Mucosa of descending colon (tissue), 3 donors: ENCODE data around the gene FLRT2. TPM values are rescaled to one million over a fixed set of nuclear protein-coding genes. Genes with fewer than 3 reads are reported as not detected.

Source experiments
- ATAC-seq: fragments of 200-7000 bp; cut with Tn5 transposase; one replicate; pipeline ENCODE4 v1.9.1; 2020; ENCODE audit warnings: mild to moderate bottlenecking, moderate library complexity
- DNase-seq, 3 donors: peaks; one replicate each; pipeline ENCODE4 v3.0.0-alpha.2; 2020
- H3K36me3 ChIP-seq: fragments of 200-600 bp; one replicate; pipeline ENCODE4 v1.8.0; 2021; ENCODE audit warnings: low read depth, mild to moderate bottlenecking
- H3K4me1 ChIP-seq: fragments of 200-600 bp; one replicate; pipeline ENCODE4 v1.8.0; 2021; ENCODE audit warnings: low read depth, mild to moderate bottlenecking
- H3K4me3 ChIP-seq: fragments of 200-600 bp; one replicate; pipeline ENCODE4 v1.8.0; 2021; ENCODE audit warnings: mild to moderate bottlenecking
- H3K9me3 ChIP-seq: fragments of 200-600 bp; one replicate; pipeline ENCODE4 v1.8.0; 2021; ENCODE audit warnings: mild to moderate bottlenecking
- CTCF ChIP-seq: fragments of 200-600 bp; IDR thresholded peaks from one replicate; pipeline ENCODE4 v1.8.0; 2022; ENCODE audit warnings: antibody characterized with exemption, mild to moderate bottlenecking
- intact Hi-C, 2 donors: fragments of 100-400 bp; cut with DNase I in 1 of 2; cut with micrococcal nuclease in 1 of 2; formaldehyde crosslinking; loops; one replicate each; pipeline versions ENCODE4 v1.11.0 to v1.11.1; 2022; cut with DNase I, micrococcal nuclease
- total RNA-seq, 3 donors: library from RNA; stranded (reverse); fragmentation: NEBNext Ultra II Directional in 2 of 3; extraction: Animal tissue kit (Norgen Biotek cat#: 25700) in 2 of 3; gene quantifications; one replicate each; pipeline versions ENCODE4 v1.2.1 to v1.2.4, GENCODE V29; 2021 to 2023
- donor health status: DM: no; HTN: no; CAD: no; lungs with moderate emphysema.
- donor health status: DM: no; HTN: no; CAD: no.
- donor health status: DM: no; HTN: yes; CAD: no.

The FLRT2 gene
- total RNA-seq, 3 donors from 2014 or later = 4.9 to 14.6 (median 7.1) TPM

DNA sequence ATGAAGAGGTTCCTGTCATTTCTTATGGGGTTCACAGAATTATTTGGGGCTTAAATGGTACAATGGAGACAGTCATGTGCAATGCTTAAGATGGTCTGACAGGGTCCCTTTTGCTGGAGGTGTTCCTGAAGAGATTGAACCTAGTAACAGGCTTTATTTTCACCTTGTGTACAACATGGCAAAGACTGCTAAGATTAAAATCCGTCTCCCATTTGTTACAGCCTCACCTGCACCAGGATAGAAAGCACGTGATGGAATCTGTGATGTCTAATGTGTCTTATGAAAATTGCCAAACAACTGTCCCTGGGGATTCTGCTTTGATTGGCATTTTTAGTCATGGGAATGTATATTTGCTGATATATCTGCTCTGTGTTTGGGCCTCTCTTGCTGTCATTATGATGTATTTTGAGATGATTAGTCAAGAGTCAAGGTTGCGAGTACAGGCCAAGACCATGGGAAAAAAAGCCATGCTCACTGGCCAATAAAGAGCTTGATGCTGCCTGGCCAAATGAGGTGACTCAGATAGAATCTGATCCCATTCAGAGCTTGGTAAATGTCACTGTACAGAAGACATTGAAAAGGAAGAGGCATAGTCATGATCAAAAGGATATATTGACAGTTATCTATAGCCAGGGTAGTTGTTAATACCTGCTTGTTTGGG lies 96.1 kb downstream of the FLRT2 start:
- no peaks in the 10 kb centered on the region for H3K36me3 ChIP-seq
- no peak for TF ChIP-seq CTCF
- intact Hi-C loops = no loop called here

GRCh38 chr14:85634205-85634604 lies 104.3 kb downstream of the FLRT2 start:
- TF ChIP-seq CTCF = no peak
- ATAC-seq = no peak
- no peaks in the 10 kb centered on the region for H3K36me3 ChIP-seq
- intact Hi-C loops = no loop called here
- no peak overlapping the region for H3K4me3 ChIP-seq
- H3K4me1 ChIP-seq = no peaks in the 10 kb centered on the region
- H3K9me3 ChIP-seq = peaks cover 6% of the 10 kb centered on the region
- no peak for DNase-seq

More for the DNA sequence above, 96.1 kb downstream of the FLRT2 start:
- Histone ChIP-seq H3K4me1 (no peaks in the 10 kb centered on the region), H3K4me3 (no peak overlapping the region), H3K9me3 (peaks cover 3% of the 10 kb centered on the region)
- DNase-seq = no peak
- ATAC-seq = no peak

- Histone ChIP-seq H3K36me3 (no peaks in the 10 kb centered on the region), H3K4me1 (no peaks in the 10 kb centered on the region), H3K4me3 (no peak overlapping the region), H3K9me3 (no peaks in the 10 kb centered on the region)
- no peak for ATAC-seq
- intact Hi-C loops = no loop called here
- TF ChIP-seq CTCF = no peak
- DNase-seq = no peak
Observed at GRCh38 chr14:85644211-85644610, 114.3 kb downstream of the FLRT2 start.

- no peak for DNase-seq
- Histone ChIP-seq H3K9me3 (peaks cover 8% of the 10 kb centered on the region), H3K36me3 (no peaks in the 10 kb centered on the region), H3K4me1 (no peaks in the 10 kb centered on the region), H3K4me3 (no peak overlapping the region)
- intact Hi-C loops = no loop called here
- no peak for ATAC-seq
- TF ChIP-seq CTCF = no peak
Observed at GRCh38 chr14:85653029-85653428, 123.1 kb downstream of the FLRT2 start.

DNA sequence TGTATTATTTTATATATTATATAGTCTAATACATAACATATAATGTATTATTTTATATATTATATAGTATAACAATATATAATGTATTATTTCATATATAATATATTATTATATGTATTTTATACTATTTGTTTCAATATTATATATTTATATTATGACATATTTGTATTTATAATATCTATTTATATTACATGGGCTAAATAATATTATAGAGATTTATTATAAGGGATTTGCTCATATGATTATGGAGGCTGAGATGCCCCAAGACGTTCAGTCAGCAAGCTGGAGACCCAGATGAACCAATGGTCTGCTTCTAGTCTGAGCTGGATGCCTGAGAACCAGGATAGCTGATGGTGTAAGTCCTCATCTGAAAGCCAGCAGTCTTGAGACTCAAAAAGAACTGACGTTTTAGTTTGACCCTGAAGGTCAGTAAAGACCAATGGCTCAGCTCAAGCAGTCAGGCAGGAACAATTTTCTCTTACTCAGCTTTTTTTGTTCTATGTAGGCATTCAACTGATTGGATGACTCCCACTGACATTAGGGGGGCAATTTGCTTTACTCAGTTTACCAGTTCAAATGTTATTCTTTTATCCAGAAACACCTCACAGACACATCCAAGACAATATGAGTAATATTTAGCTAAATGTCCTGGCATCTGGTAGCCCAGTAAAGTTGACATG lies 130.4 kb downstream of the FLRT2 start:
- no peak for DNase-seq
- ATAC-seq = no peak
- Histone ChIP-seq H3K4me3 (no peak overlapping the region), H3K4me1 (no peaks in the 10 kb centered on the region), H3K36me3 (no peaks in the 10 kb centered on the region), H3K9me3 (no peaks in the 10 kb centered on the region)
- intact Hi-C loops = no loop called here
- no peak for TF ChIP-seq CTCF
